ENCODE results near the gene ZNF500. TPM values are rescaled to one million over a fixed set of nuclear protein-coding genes. Genes with fewer than 3 reads are reported as not detected.

Gene ZNF500
- total and polyA plus RNA-seq, 4 donors, result 3.0 to 7.4 (median 5.0) TPM

DNA sequence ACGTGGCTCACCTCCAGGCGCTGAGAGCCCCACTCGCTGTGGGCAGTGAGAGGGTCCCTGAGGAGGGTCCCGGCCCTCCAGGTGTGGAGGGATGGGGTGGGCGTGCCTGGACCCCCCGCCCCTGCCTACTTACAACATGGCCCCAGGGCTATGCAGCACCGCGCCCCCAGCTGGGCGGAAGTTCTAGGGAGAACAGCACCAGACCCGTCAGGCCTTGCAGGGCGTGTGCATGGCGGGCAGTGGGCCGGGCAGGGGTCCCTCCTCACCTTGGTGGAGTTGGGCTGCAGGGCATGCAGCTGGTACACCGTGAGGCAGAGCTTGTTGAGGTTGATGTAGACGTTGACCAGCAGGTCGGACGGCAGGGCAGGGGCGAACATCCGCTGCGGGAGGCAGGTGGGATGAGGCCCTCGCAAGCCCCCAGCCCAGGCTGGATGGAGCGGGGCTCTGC, 30.9 kb upstream of the ZNF500 start:
- Histone ChIP-seq H3K9ac (ENCODE audit: low read depth in 1 of 2, low read length in 2 of 2) (no peak overlapping the region), H3K4me3 (ENCODE audit: low read depth in 1 of 3, low read length in 3 of 3) (no peak overlapping the region), H3K36me3 (ENCODE audit: control insufficient read depth in 4 of 4, insufficient read depth in 3 of 4, low read depth in 1 of 4, low read length in 3 of 4) (peaks cover 0 to 20% (median 7%) of the 10 kb centered on the region in 4 donors), H3K9me3 (ENCODE audit: control insufficient read depth in 4 of 4, low read length in 3 of 4) (no peaks in the 10 kb centered on the region), H3K27me3 (ENCODE audit: control insufficient read depth in 4 of 4, insufficient read depth in 4 of 4, low read length in 3 of 4) (no peaks in the 10 kb centered on the region), H3K27ac (ENCODE audit: low read depth in 1 of 2, low read length in 2 of 2) (no peak overlapping the region), H3K4me1 (ENCODE audit: control insufficient read depth in 4 of 4, insufficient read depth in 4 of 4, low read length in 3 of 4) (peaks cover 0 to 19% (median 9%) of the 10 kb centered on the region in 4 donors)
- WGBS, result 96% methylated on average over 22 of the region's 22 CpGs
- no peak for TF ChIP-seq GABPA (IDR thresholded peaks at IDR 0.05 in 1 of 2, conservative IDR thresholded peaks at IDR 0.05 in 1 of 2)
- TF ChIP-seq HNF4G (IDR thresholded peaks at IDR 0.05), result no peak
- DNase-seq (ENCODE audit: low spot score), result no peak

DNA sequence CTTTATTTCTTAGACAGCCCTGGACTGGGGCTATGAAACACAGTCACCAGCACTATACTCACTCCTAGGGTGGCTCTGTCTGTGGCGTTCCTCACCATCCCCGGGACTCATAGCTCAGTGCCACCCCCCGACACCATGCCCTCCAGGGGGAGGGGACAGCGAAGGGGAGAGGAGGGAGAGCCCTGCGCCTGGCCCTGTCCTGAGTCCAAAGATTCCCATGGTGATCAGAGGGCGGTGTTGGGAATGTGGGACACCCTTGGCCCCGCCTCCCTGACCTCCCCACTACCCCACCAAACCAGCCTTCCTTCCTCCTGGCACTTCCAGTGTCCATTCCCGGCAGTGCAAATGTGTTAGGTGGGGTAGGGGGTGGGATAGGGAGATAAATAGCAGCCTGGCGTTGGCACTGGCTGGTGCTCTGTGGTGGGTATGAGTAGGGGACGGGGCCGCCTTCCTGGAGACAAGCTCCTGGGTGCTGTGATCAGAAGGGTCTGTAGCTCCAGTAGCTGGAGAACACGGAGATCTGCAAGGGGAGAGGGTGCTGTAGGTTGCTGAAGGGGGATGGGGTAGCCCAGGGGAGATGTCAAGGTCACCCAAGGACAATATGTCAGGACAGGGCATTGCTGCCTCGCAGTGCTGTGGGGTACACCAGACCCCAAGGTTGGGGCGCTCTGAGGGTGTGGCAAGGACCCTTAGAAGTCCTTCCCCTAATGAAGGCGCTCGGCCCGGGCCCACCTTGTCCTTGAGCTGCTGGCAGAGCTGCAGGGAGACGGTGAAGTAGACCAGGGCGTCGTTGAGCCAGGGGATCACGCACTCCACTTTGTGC, 30.2 kb upstream of the ZNF500 start:
- no peaks in the 10 kb centered on the region for H3K9me3 ChIP-seq (ENCODE audit: control insufficient read depth in 4 of 4, low read length in 3 of 4)
- peaks cover 0 to 19% (median 9%) of the 10 kb centered on the region in 4 donors for H3K4me1 ChIP-seq (ENCODE audit: control insufficient read depth in 4 of 4, insufficient read depth in 4 of 4, low read length in 3 of 4)
- no peak overlapping the region for H3K27ac ChIP-seq (ENCODE audit: low read depth in 1 of 2, low read length in 2 of 2)
- H3K9ac ChIP-seq (ENCODE audit: low read depth in 1 of 2, low read length in 2 of 2), result no peak overlapping the region
- no peaks in the 10 kb centered on the region for H3K27me3 ChIP-seq (ENCODE audit: control insufficient read depth in 4 of 4, insufficient read depth in 4 of 4, low read length in 3 of 4)
- DNase-seq (ENCODE audit: low spot score), result no peak
- no peak overlapping the region for H3K4me3 ChIP-seq (ENCODE audit: low read depth in 1 of 3, low read length in 3 of 3)
- TF ChIP-seq RXRA (IDR thresholded peaks at IDR 0.05) (no peak), RAD21 (IDR thresholded peaks at IDR 0.05) (no peak), GABPA (IDR thresholded peaks at IDR 0.05 in 1 of 2, conservative IDR thresholded peaks at IDR 0.05 in 1 of 2) (no peak)
- WGBS, result 89% methylated on average over 21 of the region's 21 CpGs
- H3K36me3 ChIP-seq (ENCODE audit: control insufficient read depth in 4 of 4, insufficient read depth in 3 of 4, low read depth in 1 of 4, low read length in 3 of 4), result peaks cover 0 to 20% (median 7%) of the 10 kb centered on the region in 4 donors

DNA sequence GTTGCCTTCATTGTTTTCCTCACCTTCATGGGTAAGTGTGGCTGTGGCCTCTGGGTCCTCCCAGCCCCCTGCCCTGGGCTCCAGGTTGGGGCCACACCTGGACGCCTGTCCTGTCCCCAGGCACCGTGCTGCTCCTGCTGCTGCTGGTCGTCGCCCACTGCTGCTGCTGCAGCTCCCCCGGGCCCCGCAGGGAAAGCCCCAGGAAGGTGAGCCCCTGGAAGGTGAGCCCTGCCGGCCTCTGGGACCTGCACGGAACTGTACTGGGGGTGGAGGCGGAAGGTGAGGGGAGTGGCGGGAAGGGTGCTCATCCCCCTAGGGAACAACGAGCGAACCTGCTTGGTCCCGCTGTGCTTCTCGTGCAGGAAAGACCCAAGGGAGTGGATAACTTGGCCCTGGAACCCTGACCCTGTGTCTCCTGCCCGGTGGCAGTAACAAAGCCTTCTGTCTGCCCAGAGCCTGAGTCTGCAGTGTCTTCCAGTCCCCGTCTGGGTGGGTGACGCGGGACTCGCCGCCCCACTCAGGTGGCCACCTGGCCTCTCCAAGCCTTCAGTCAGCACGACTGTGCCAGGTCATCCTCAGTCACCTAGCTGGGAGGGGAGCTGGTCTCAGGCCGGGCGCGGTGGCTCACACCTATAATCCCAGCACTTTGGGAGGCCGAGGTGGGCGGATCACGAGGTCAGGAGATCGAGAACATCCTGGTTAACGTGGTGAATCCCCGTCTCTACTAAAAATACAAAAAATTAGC, 29.0 kb upstream of the ZNF500 start:
- H3K4me3 ChIP-seq (ENCODE audit: low read depth in 1 of 3, low read length in 3 of 3), result no peak overlapping the region
- no peaks in the 10 kb centered on the region for H3K27me3 ChIP-seq (ENCODE audit: control insufficient read depth in 4 of 4, insufficient read depth in 4 of 4, low read length in 3 of 4)
- H3K9me3 ChIP-seq (ENCODE audit: control insufficient read depth in 4 of 4, low read length in 3 of 4), result no peaks in the 10 kb centered on the region
- TF ChIP-seq, protein P1, sequence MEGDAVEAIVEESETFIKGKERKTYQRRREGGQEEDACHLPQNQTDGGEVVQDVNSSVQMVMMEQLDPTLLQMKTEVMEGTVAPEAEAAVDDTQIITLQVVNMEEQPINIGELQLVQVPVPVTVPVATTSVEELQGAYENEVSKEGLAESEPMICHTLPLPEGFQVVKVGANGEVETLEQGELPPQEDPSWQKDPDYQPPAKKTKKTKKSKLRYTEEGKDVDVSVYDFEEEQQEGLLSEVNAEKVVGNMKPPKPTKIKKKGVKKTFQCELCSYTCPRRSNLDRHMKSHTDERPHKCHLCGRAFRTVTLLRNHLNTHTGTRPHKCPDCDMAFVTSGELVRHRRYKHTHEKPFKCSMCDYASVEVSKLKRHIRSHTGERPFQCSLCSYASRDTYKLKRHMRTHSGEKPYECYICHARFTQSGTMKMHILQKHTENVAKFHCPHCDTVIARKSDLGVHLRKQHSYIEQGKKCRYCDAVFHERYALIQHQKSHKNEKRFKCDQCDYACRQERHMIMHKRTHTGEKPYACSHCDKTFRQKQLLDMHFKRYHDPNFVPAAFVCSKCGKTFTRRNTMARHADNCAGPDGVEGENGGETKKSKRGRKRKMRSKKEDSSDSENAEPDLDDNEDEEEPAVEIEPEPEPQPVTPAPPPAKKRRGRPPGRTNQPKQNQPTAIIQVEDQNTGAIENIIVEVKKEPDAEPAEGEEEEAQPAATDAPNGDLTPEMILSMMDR (IDR thresholded peaks at IDR 0.05; ENCODE audit: low read depth, low read length, missing input control), result no peak
- TF ChIP-seq TAF1 (conservative IDR thresholded peaks at IDR 0.05) (no peak), EGR1 (IDR thresholded peaks at IDR 0.05; ENCODE audit: low read depth in 2 of 2) (no peak), YY1 (IDR thresholded peaks at IDR 0.05) (no peak), JUND (IDR thresholded peaks at IDR 0.05) (no peak), FOXA2 (IDR thresholded peaks at IDR 0.05) (no peak), HNF4A (conservative IDR thresholded peaks at IDR 0.05) (no peak), FOXA1 (IDR thresholded peaks at IDR 0.05) (no peak)
- TF ChIP-seq, protein P2, sequence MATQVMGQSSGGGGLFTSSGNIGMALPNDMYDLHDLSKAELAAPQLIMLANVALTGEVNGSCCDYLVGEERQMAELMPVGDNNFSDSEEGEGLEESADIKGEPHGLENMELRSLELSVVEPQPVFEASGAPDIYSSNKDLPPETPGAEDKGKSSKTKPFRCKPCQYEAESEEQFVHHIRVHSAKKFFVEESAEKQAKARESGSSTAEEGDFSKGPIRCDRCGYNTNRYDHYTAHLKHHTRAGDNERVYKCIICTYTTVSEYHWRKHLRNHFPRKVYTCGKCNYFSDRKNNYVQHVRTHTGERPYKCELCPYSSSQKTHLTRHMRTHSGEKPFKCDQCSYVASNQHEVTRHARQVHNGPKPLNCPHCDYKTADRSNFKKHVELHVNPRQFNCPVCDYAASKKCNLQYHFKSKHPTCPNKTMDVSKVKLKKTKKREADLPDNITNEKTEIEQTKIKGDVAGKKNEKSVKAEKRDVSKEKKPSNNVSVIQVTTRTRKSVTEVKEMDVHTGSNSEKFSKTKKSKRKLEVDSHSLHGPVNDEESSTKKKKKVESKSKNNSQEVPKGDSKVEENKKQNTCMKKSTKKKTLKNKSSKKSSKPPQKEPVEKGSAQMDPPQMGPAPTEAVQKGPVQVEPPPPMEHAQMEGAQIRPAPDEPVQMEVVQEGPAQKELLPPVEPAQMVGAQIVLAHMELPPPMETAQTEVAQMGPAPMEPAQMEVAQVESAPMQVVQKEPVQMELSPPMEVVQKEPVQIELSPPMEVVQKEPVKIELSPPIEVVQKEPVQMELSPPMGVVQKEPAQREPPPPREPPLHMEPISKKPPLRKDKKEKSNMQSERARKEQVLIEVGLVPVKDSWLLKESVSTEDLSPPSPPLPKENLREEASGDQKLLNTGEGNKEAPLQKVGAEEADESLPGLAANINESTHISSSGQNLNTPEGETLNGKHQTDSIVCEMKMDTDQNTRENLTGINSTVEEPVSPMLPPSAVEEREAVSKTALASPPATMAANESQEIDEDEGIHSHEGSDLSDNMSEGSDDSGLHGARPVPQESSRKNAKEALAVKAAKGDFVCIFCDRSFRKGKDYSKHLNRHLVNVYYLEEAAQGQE (IDR thresholded peaks at IDR 0.05), result no peak
- H3K4me1 ChIP-seq (ENCODE audit: control insufficient read depth in 4 of 4, insufficient read depth in 4 of 4, low read length in 3 of 4), result peaks cover 0 to 7% (median 2%) of the 10 kb centered on the region in 4 donors
- no peak overlapping the region for H3K9ac ChIP-seq (ENCODE audit: low read depth in 1 of 2, low read length in 2 of 2)
- no peak overlapping the region for H3K27ac ChIP-seq (ENCODE audit: low read depth in 1 of 2, low read length in 2 of 2)
- WGBS, result 83% methylated on average over 30 of the region's 30 CpGs
- peaks cover 0 to 20% (median 7%) of the 10 kb centered on the region in 4 donors for H3K36me3 ChIP-seq (ENCODE audit: control insufficient read depth in 4 of 4, insufficient read depth in 3 of 4, low read depth in 1 of 4, low read length in 3 of 4)
- no peak for DNase-seq (ENCODE audit: low spot score)
